NOMO-1 treated with dmso at 0.1 percent for 144 hours (cell line): ENCODE data around the gene CMIP.

Experiments used
- DNase-seq: peaks from one replicate; lab custom pipeline; 2025; ENCODE audit not compliant: unreplicated experiment; lab: John Stamatoyannopoulos, UW

The CMIP gene

GRCh38 chr16:81445966-81446906, 1.6 kb downstream of the CMIP start:
- no peak for DNase-seq

GRCh38 chr16:81446907-81447268, 2.3 kb downstream of the CMIP start:
- DNase-seq = no peak

DNA sequence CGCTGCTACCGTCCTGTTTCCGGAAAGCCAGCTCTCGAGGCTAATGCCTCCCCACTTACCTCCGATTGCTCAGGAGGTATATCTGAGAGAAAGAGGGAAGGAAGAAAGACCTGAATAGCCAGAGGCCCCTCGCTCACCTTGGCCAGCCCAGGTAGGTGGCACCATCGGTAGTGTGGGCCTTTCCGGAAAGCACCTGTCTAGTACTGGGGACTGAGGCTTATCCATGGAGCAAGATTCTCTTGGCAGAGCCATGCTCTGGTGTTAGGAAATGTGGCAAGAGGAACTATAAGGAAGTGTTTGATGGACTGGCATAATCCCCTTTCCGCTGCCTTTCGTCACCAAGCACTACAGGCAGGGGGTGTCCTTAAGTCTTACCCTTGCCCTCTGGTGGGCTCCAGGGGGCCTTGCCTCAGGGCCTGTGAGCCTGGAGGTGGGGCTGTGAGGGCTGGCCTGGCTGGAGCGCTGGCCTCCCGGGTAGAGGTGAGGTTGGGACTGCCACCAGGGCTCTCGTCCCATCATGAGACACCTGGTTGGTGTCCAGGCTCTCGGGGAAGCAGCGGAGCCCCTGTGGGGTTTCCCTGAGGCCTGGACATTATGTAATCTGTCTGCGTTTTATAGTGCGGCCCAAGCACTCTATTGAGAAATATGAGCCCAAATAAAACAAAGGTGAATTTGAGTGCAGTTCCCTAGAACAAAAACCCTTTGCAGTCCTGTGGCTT, 2.9 kb downstream of the CMIP start:
- DNase-seq = no peak

GRCh38 chr16:81448154-81449131, 3.8 kb downstream of the CMIP start:
- DNase-seq = no peak

DNA sequence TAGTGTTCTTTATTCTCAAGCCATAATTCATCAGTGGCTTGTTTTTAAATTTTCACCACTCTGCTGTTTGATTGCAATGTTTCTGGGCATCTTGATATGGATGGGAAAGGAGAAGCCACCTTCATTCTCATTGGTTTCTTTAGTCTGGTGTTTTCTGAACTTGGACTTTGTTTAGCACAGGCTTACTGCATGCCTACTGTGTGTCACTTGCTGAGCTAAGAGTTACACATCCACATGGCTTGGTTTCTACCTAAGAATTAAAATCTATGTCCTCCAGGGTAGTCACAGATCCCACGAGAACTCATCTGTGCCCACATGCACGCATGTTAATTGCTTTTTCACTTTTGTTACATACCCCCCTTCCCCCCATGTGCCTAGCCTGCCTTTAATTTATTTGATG, 4.6 kb downstream of the CMIP start:
- no peak for DNase-seq

DNA sequence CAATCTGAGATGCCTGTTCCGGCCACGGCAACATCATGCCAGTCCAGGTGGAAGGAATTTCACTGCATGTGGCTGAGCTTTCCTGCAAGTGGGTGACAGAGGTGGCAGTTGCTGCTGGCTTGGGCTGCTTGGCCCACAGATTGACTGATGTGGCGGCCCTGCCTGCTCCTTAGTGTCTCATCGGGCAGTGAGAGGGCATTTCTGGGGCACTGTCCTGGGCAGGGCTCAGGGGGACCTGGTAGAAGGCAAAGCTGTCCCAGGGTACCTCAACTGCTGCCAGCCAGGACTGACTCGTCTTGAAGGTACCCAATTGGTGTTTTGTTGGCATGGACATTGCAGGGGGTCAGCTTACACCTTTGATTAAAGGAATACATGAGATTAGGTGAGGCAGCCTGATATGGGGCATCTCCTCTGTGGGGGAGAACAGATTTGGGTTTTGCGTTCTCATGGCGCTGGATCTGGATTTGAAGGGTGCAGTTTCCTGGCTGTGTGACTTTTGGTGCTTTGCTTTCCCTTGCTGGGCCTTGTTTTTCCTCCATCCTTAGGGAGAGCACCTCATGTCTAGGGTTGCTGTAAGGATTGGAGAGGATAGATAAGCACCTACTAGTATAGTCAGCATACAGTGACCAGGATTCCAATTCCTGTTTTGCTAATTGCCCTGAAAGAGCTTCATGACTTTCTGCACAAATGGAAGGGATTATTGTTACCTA, 5.4 kb downstream of the CMIP start:
- DNase-seq = no peak

DNA sequence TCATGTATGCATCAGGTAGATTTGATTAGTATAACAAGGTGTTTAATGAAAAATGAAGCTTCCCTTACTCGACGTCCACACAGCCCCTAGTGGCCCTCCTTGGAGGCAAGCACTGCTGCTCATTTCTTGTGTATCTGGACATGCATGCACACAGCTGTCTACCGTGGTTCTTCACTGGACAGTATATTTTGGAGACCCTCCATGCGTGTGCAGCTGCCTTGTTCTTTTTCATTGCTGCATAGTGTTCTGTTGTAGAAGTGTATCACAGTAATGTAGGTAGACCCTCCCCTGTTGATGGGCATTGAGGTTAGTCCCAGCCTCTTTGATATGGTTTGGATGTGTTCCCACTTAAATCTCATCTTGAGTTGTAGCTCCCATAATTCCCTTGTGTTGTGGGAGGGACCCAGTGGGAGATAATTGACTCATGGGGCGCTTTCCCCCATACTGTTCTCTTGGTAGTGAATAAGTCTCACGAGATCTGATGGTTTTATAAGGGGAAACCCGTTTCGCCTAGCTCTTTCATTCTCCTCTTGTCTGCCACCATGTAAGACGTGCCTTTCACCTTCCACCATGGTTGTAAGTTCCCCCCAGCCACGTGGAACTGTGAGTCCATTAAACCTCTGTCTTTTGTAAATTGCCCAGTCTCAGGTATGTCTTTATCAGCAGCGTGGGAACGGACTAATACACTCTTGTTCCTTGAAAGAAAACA, 6.3 kb downstream of the CMIP start:
- DNase-seq = no peak

DNA sequence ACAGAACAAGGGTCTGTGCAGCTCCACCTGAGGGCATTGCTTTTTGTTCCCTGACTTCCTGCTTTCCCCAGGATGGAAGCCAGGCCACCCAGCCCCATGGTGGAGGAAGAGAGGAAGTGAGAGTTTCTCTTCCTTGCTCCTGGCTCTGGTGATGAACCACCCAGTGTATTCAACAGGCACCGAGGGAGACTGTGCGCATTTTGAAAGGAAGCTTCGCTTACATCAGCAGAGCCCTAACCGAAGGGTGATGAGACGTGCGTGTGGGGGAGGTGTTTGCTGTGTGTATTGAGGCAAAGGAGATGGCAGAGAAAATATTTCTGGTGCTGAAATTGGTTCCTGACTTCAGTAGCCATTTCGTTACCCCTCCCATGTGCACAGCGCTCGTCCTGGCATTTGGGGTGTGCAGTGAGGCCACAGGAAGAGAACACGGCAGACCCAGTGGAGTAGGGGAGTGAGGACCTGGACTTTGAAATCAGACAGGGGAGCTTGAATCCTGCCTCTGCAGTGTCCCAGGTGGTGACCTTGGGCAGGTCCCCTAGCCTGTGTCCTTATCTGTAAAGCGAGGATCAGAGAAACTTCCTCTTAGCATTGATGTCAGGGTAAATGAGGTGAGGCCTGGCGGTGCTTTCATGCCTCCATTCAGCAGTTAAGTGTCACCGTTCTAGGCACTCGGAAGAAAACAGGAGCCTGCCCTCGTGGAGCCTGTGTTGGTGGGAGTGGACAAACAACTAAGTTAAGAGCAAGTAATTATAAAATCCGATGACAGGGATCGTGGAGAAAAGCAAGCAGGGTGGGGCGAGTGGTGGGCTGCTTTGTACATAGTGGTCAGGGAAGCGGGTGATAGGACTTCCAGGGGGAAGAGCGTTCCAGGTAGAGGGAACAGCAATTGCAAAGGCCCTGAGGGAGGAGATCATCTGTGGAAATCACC, 7.4 kb downstream of the CMIP start:
- peak; percentile 79 for DNase-seq

DNA sequence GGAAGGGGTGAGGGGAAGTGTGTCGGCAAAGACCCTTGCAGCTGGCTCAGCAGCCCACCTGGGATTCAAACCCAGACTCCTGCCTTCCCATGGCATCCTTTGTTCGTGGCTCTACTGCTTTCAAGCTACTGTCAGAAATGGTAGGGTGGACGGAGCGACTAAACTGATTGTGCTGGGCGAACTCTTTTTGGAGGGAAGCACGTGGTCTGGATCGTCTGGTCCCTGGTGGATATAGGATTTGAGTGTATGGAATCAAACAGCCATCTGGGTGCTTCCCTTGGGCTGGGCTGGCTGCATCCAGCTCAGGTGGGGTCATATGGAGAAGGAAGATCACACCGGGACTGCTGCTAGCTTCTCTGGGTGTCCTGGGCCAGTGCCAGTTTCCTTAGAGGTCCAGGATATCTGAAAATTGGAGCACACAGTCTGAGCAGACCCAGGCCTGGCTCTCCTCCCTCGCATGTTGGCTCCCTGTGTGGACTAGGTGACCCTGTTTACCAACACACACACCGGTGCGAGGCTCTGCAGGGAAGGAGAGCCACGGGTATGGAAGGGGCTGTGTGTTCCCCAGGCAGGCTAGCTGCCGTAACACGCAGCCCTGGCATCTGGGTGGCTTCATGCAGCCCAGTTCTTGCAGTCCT, 8.6 kb downstream of the CMIP start:
- no peak for DNase-seq

- no peak for DNase-seq
These were observed 9.4 kb downstream of the CMIP start for GRCh38 chr16:81454044-81454443.

DNA sequence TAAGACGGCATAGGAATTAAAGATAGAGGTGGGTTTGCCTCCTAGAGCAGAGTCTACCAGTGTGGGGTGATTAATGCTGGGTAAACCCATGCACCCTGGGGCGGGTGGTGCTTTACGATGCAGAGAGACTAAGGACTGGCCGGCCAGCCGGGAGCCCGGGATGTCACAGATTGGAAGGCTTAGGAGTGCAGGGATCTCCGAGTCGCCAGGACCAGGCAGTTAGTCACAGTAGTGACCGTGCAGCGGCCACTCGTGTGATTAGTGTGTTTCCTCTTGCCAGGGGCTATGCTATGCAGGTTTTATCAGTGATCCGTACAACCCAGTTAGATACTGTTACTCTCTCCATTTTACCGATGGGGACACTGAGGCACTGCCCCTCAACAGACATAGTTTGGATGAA, 10.4 kb downstream of the CMIP start:
- DNase-seq = no peak

DNA sequence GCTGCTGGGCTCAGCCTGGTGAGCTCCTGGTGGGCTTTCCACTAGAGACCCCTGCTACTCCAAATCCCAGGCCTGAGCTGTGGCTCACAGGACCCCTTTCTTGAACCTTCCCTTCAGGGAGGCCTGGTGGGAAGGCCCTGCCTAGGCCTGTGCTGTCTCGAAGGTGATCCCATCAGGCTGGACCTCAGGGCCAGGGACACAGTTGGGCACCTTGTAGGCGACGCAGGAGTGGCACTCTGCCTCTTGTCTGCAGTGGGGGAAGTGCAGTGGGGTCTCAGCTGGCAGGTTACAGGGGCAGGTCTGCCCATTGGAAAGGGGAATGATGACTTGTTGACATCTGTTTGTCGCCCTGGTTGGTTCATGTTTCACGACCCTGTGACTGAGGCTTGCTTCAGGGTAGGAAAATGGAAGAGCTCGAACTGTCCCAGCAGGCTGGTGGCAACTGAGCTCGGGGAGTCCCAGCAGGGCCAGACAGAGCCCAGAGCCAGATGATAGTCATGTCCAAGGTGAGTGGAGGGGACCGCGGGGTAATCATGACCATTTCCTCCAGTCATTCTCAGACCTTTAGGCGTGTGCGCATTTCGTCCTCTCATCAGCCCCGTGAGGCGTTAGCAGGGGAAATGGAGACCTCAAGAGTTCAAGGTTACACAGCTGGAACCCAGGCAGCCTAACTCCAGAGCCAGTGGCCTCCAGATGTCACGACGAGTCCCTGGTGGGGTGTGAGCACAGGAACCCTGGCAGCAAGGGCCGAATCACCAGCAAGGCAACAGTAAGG, 11.3 kb downstream of the CMIP start:
- no peak for DNase-seq

- no peak for DNase-seq
These were observed 12.1 kb downstream of the CMIP start for GRCh38 chr16:81456523-81457325.

- DNase-seq = peak; percentile 43
These were observed 12.9 kb downstream of the CMIP start for GRCh38 chr16:81457326-81458133.

DNA sequence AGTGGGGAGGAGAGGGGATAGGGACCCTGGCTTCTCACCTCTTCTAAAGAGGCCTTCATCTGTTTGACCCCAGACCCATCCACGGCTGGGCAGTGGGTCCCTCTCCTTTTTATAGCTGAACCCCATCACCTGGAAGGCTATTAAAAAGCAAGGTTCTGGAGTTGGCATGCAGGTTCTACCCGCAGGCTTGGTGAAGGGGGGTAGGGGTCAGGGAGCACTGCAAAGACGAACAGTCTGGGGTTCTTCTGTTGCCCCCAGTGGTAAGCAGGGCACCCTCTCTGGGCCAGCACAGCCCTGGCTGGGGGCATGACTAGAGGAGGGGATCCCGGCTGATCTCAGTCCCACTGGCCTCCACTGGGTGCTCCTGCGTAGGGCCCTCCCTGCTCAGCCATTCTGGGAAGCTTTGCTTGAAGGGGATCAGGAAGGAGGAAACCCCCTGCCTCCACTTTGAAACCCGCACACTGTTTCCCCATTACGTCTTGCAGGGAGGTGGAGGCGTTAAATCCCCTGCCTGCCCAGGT, 13.6 kb downstream of the CMIP start:
- DNase-seq = no peak
